PC-3 (cell line): Measurements from ENCODE around the gene TACR2. TPM values are rescaled to one million over a fixed set of nuclear protein-coding genes. Genes with fewer than 3 reads are reported as not detected.

Experiments
- ATAC-seq: fragments of 200-7000 bp; cut with Tn5 transposase; 2 replicates; pipeline ENCODE4 v1.9.1; 2020; ENCODE audit warnings: mild to moderate bottlenecking, moderate library complexity
- BruUV-seq: library from RNA; stranded (reverse); fragments of 400-500 nt; replicated peaks from 2 replicates; lab custom pipeline; 2021; lab: Mats Ljungman, UMichigan
- CTCF ChIA-PET: fragments of 300-600 bp; sonication (Branson Sonifier 250); formaldehyde crosslinking; loops from one replicate; lab custom pipeline; 2022; ENCODE audit warnings: antibody characterized with exemption; lab: Charles Lee
- POLR2A ChIA-PET: fragments of 300-600 bp; sonication (Branson Sonifier 250); formaldehyde crosslinking; loops from one replicate; lab custom pipeline; 2022; ENCODE audit warnings: antibody characterized with exemption; ENCODE audit not compliant: unreplicated experiment; lab: Charles Lee
- DNase-seq: peaks from one replicate; pipeline ENCODE4 v3.0.0-alpha.2; 2015
- H2AFZ ChIP-seq: fragments of 300-600 bp; sonication (generic); 2 replicates; pipeline ENCODE4 v1.6.0; 2016; ENCODE audit warnings: antibody characterized with exemption, low read length
- H3F3A ChIP-seq: fragments of 300-600 bp; sonication (generic); one replicate; pipeline ENCODE4 v1.6.0; 2017; ENCODE audit warnings: antibody characterized with exemption, low read length, control low read depth, mild to moderate bottlenecking; ENCODE audit not compliant: unreplicated experiment
- H3K27ac ChIP-seq: fragments of 300-600 bp; sonication (generic); 2 replicates; pipeline ENCODE4 v1.5.1; 2016; ENCODE audit warnings: mild to moderate bottlenecking, low read length
- H3K27me3 ChIP-seq: fragments of 300-600 bp; sonication (generic); 2 replicates; pipeline ENCODE4 v1.6.1; 2016; ENCODE audit warnings: low read length, mixed read lengths
- H3K36me3 ChIP-seq: fragments of 300-600 bp; sonication (generic); 2 replicates; pipeline ENCODE4 v1.6.1; 2016; ENCODE audit warnings: low read depth, mixed run types, low read length, mixed read lengths
- H3K4me1 ChIP-seq: fragments of 300-600 bp; sonication (generic); 2 replicates; pipeline ENCODE4 v1.5.1; 2016; ENCODE audit warnings: low read length; ENCODE audit not compliant: insufficient read depth
- H3K4me2 ChIP-seq: fragments of 300-600 bp; sonication (generic); 2 replicates; pipeline ENCODE4 v1.6.0; 2016; ENCODE audit warnings: low read length
- H3K4me3 ChIP-seq: fragments of 300-600 bp; sonication (generic); 2 replicates; pipeline ENCODE4 v1.5.1; 2016; ENCODE audit warnings: mild to moderate bottlenecking, low read length, mixed read lengths
- H3K79me2 ChIP-seq: fragments of 300-600 bp; sonication (generic); 2 replicates; pipeline ENCODE4 v1.6.1; 2017; ENCODE audit warnings: low read length, mixed read lengths
- H3K9ac ChIP-seq: fragments of 300-600 bp; sonication (generic); 2 replicates; pipeline ENCODE4 v1.6.0; 2016; ENCODE audit warnings: mild to moderate bottlenecking, low read length
- H3K9me2 ChIP-seq: fragments of 300-600 bp; sonication (generic); replicated peaks from 2 replicates; pipeline ENCODE4 v1.6.1; 2016; ENCODE audit warnings: mixed run types, low read length, mixed read lengths
- H3K9me3 ChIP-seq: fragments of 300-600 bp; sonication (generic); 2 replicates; pipeline ENCODE4 v1.6.1; 2016; ENCODE audit warnings: low read length, mixed read lengths
- H4K20me1 ChIP-seq: fragments of 300-600 bp; sonication (generic); 2 replicates; pipeline ENCODE4 v1.6.1; 2016; ENCODE audit warnings: low read length, mixed read lengths
- EZH2 ChIP-seq: fragments of 300-600 bp; sonication (generic); IDR thresholded peaks from one replicate; pipeline ENCODE4 v1.6.1; 2017; ENCODE audit warnings: antibody characterized with exemption, mild to moderate bottlenecking, low read length; ENCODE audit not compliant: unreplicated experiment
- EZH2phosphoT487 ChIP-seq: fragments of 300-600 bp; sonication (generic); IDR thresholded peaks from 2 replicates; pipeline ENCODE4 v1.6.1; 2018; ENCODE audit warnings: mild to moderate bottlenecking, antibody characterized with exemption, low read length, borderline replicate concordance
- intact Hi-C: fragments of 100-400 bp; cut with micrococcal nuclease; formaldehyde crosslinking; loops from 2 replicates; pipeline ENCODE4 v1.9.0; 2023
- total RNA-seq: library from RNA; depleted of rRNA; stranded (reverse); fragments of >200 nt; gene quantifications from 2 replicates; pipeline ENCODE4 v1.2.3, GENCODE V29; 2014
- TF ChIP-seq, protein P1 (sequence below): fragments of 300-600 bp; sonication (generic); conservative IDR thresholded peaks from 2 replicates; pipeline ENCODE4 v1.5.1; 2017; ENCODE audit warnings: antibody characterized with exemption, low read depth, mild to moderate bottlenecking, low read length

TACR2 gene
- total RNA-seq, 1 experiment from 2014 or later, result 0.40 TPM

DNA sequence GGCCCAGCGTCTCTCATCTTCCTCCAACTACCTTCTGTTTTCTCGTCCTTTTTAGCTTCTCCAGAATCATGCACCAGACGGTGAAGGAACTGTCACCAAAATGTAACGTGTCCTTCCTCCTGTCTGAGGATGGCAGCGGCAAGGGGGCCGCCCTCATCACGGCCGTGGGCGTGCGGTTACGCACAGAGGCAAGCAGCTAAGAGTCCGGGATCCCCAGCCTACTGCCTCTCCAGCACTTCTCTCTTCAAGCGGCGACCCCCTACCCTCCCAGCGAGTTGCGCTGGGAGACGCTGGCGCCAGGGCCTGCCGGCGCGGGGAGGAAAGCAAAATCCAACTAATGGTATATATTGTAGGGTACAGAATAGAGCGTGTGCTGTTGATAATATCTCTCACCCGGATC, 15.8 kb downstream of the TACR2 start:
- TF ChIP-seq, protein P1, sequence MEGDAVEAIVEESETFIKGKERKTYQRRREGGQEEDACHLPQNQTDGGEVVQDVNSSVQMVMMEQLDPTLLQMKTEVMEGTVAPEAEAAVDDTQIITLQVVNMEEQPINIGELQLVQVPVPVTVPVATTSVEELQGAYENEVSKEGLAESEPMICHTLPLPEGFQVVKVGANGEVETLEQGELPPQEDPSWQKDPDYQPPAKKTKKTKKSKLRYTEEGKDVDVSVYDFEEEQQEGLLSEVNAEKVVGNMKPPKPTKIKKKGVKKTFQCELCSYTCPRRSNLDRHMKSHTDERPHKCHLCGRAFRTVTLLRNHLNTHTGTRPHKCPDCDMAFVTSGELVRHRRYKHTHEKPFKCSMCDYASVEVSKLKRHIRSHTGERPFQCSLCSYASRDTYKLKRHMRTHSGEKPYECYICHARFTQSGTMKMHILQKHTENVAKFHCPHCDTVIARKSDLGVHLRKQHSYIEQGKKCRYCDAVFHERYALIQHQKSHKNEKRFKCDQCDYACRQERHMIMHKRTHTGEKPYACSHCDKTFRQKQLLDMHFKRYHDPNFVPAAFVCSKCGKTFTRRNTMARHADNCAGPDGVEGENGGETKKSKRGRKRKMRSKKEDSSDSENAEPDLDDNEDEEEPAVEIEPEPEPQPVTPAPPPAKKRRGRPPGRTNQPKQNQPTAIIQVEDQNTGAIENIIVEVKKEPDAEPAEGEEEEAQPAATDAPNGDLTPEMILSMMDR, result no peak
- TF ChIP-seq EZH2phosphoT487, result no peak
- no peak for TF ChIP-seq EZH2
- H2AFZ ChIP-seq, result no peak overlapping the region
- no peak for DNase-seq
- H3K4me3 ChIP-seq, result no peak overlapping the region
- no peaks in the 10 kb centered on the region for H4K20me1 ChIP-seq
- no peak for ATAC-seq
- H3F3A ChIP-seq, result no peaks in the 10 kb centered on the region
- H3K79me2 ChIP-seq, result no peaks in the 10 kb centered on the region
- peaks cover 54% of the 10 kb centered on the region for H3K36me3 ChIP-seq
- peaks cover 11% of the 10 kb centered on the region; the same call in 1 of the 2 replicates for H3K4me1 ChIP-seq
- no peaks in the 10 kb centered on the region for H3K9me3 ChIP-seq
- no peaks in the 10 kb centered on the region for H3K27me3 ChIP-seq
- POLR2A ChIA-PET, result no interaction called here
- H3K27ac ChIP-seq, result no peak overlapping the region
- no peak overlapping the region for H3K9ac ChIP-seq
- intact Hi-C loops, result no loop called here
- H3K9me2 ChIP-seq, result no peaks in the 10 kb centered on the region
- no peak overlapping the region for H3K4me2 ChIP-seq
- CTCF ChIA-PET, result no interaction called here
- no TSS peak for BruUV-seq

DNA sequence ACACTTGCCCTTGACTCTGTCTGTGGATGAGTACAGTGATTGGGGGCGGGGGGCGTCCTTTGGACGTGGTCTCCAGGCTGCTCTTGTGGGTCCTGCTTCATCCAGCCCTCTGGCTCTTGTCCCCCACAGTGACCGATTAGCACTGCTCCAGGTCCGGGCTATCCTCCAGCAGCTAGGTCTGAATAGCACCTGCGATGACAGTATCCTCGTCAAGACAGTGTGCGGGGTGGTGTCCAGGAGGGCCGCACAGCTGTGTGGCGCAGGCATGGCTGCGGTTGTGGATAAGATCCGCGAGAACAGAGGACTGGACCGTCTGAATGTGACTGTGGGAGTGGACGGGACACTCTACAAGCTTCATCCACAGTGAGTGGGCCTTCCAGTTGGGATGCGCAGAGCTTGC, 18.3 kb downstream of the TACR2 start:
- intact Hi-C loops, result loop anchor here (10.0 kb wide), 1 partner anchor 394 kb away; no protein-coding TSS in a partner anchor
- no peak for DNase-seq
- H3K9me3 ChIP-seq, result no peaks in the 10 kb centered on the region
- H4K20me1 ChIP-seq, result no peaks in the 10 kb centered on the region
- no peaks in the 10 kb centered on the region for H3K79me2 ChIP-seq
- H3F3A ChIP-seq, result no peaks in the 10 kb centered on the region
- H3K27me3 ChIP-seq, result no peaks in the 10 kb centered on the region
- H3K4me3 ChIP-seq, result no peak overlapping the region
- H2AFZ ChIP-seq, result no peak overlapping the region
- H3K36me3 ChIP-seq, result peaks cover 60% of the 10 kb centered on the region
- TF ChIP-seq EZH2 (no peak), EZH2phosphoT487 (no peak)
- TF ChIP-seq, protein P1, result no peak
- no TSS peak for BruUV-seq
- no peak overlapping the region for H3K9ac ChIP-seq
- no peaks in the 10 kb centered on the region for H3K9me2 ChIP-seq
- no peak overlapping the region for H3K27ac ChIP-seq
- ChIA-PET CTCF (no interaction called here), POLR2A (interaction anchor here (0.6 kb wide), 1 partner anchor 79 kb away, joined by 3 read pairs; no protein-coding TSS in a partner anchor)
- H3K4me1 ChIP-seq, result no peaks in the 10 kb centered on the region
- no peak for ATAC-seq
- H3K4me2 ChIP-seq, result no peak overlapping the region

DNA sequence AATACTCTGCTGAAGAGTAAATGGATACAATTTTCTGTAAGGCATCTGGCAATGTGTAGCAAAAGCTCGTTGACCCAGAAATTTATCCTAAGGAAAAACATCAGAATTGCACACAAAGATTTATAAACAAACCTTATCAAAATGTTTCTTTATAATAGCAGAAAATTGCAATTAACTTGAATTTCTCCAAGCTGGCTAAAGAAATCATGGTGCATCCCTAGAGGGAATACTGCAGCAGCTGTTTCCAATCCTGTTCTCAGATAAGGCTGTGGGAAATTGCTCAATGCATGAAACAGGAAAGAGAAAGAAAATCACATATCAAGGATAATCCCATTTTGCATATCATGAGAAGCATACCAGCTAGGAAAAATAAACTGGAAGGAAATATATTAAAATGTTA, 18.7 kb downstream of the TACR2 start:
- intact Hi-C loops, result loop anchor here (10.0 kb wide), 1 partner anchor 393 kb away; no protein-coding TSS in a partner anchor
- POLR2A ChIA-PET, result interaction anchor here (0.6 kb wide), 1 partner anchor 79 kb away, joined by 3 read pairs; no protein-coding TSS in a partner anchor
- Histone ChIP-seq H3K79me2 (no peaks in the 10 kb centered on the region), H4K20me1 (no peaks in the 10 kb centered on the region), H3K4me1 (no peaks in the 10 kb centered on the region), H3K9me3 (no peaks in the 10 kb centered on the region), H3K27ac (no peak overlapping the region), H3K9ac (no peak overlapping the region), H3K36me3 (peaks cover 58% of the 10 kb centered on the region), H3K4me3 (no peak overlapping the region), H3F3A (no peaks in the 10 kb centered on the region), H3K9me2 (no peaks in the 10 kb centered on the region), H3K27me3 (no peaks in the 10 kb centered on the region), H3K4me2 (no peak overlapping the region), H2AFZ (no peak overlapping the region)
- CTCF ChIA-PET, result interaction anchor here (0.9 kb wide), 1 partner anchor 10 kb away, joined by 3 read pairs; no protein-coding TSS in a partner anchor
- no TSS peak for BruUV-seq
- no peak for ATAC-seq
- TF ChIP-seq EZH2 (no peak), EZH2phosphoT487 (no peak)
- TF ChIP-seq, protein P1, result no peak
- no peak for DNase-seq
